ENCODE results near the gene PLP1. TPM values are rescaled to one million over a fixed set of nuclear protein-coding genes. Genes with fewer than 3 reads are reported as not detected.
"Not testable (repeated sequence)": the region's sequence is repeated elsewhere in the genome, so short reads cannot be mapped to it uniquely, and the experiment has no call there.

Gene PLP1
- polyA plus RNA-seq, 1 donor from 2014 or later, result not detected

DNA sequence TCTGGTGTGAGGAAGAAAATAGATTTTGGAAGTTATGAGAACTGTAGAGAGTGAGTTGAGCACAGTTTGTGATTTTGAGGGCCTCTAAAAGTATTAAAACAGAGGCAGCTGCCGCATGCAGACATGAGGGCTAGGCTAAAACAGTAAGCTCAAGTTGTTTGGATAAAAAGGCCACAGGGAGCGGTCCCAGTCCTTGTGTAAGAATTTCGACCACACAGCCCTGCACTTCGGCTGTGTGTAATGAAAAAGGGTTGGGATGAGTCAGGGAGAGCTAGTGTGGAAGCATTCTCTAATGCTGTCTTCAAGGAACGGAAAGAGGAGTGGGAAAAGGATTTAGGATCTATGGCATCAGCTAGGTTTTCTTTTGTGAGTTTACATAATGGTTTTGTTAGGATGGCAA is 13.1 kb upstream of the PLP1 start:
- H3K4me1 Mint-ChIP-seq, H3K27ac Mint-ChIP-seq, H3K27me3 Mint-ChIP-seq: not testable (repeated sequence)

DNA sequence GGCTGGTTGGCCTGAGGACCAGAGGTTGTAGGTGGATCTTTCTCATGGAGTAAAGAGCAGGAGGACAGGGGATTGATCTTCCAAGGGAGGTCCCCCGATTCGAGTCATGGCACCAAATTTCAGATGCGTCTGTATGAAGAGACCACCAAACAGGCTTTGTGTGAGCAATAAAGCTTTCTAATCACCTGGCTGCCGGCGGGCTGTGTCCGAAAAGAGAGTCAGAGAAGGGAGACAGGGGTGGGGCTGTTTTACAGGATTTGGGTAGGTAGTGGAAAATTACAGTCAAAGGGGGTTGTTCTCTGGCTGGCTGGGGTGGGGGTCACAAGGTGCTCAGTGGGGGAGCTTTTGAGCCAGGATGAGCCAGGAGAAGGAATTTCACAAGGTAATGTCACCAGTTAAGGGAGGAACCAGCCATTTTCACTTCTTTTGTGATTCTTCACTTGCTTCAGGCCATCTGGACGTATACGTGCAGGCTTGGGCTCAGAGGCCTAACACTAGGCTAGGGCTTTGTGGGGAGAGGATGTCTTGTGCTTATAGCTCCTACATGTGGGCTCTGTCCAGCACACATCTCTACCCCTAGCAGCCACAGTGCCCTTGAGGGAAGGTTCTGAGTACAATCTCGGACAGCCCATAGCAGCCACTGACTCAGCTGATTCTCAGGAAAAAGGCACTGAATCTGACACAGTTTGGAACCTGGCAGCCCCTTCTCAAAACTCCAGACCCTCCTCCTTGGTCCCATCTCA is 9.7 kb upstream of the PLP1 start:
- H3K9me3 Mint-ChIP-seq, H3K27ac Mint-ChIP-seq, H3K27me3 Mint-ChIP-seq, H3K4me3 Mint-ChIP-seq, H3K4me1 Mint-ChIP-seq, H3K36me3 Mint-ChIP-seq: not testable (repeated sequence)

More for the DNA sequence above, 13.1 kb upstream of the PLP1 start:
- H3K36me3 Mint-ChIP-seq, H3K9me3 Mint-ChIP-seq, H3K4me3 Mint-ChIP-seq: not testable (repeated sequence)

GRCh38 chrX:103773445-103773844 is 3.2 kb upstream of the PLP1 start:
- Mint-ChIP-seq H3K4me1 (no peaks in the 10 kb centered on the region), H3K4me3 (no peak overlapping the region), H3K27me3 (peaks cover 7% of the 10 kb centered on the region), H3K9me3 (no peaks in the 10 kb centered on the region), H3K36me3 (no peaks in the 10 kb centered on the region), H3K27ac (no peak overlapping the region)

DNA sequence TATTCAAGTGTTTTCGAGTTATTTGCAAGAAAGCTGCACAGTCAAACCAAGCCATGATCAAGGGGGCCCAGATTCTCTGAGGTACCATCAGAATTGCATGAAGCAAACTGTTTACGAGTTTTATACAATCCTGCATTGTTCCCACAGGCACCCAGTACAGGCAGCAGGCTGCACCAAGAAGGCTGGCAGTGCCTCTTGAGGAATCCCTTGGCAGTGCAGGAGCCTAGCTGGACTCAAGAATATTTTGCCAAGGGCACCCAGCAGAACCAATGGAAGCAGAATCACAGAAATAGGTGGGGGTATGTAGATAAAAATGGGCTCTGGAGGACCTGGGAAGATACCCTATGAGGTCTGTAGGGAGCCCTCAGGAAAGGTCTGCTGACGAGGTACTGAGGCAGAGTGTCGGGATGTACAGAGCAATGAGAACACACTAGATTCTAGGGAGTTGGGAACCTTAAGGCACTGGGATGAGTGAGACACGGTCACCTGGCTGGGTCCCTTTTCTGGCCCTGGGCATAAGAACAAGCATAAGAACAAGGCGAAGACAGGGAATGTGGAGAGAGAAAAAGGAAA is 2.5 kb upstream of the PLP1 start:
- Mint-ChIP-seq H3K36me3 (no peaks in the 10 kb centered on the region), H3K27ac (no peak overlapping the region), H3K4me3 (no peak overlapping the region), H3K9me3 (no peaks in the 10 kb centered on the region), H3K4me1 (no peaks in the 10 kb centered on the region), H3K27me3 (peaks cover 7% of the 10 kb centered on the region)

DNA sequence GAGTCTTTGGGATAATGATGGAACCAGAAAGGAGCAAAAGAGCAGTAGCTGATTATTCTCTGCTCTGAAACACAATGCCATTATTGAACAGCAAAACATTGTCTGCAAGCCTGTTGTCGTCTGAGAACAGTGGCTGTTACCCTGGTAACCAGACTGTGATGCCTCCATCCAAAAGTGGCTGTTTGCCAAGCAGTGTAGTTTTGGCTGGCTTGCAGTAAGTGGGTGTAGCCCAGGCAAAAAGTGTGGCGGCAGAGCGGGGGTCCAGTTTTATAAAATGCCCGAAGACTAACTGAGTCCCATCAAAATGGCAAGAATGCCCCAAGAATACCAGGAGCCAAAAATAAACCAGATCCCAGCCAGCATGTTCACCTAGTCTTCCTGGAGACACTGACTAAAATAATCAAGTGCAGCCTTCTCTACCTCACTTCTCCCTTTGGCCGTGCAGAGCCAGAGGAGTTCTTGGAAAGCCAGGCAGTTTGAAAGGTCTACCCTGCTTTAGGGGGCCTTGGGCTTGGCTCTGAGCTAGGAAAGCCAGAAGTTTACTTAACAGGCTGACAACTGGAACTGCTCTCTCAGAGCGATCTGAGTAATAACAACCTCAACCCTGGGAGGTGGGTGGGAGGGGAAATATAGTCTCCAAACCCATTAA is 2.6 kb downstream of the PLP1 start:
- Mint-ChIP-seq H3K4me1 (no peaks in the 10 kb centered on the region), H3K4me3 (no peak overlapping the region), H3K36me3 (no peaks in the 10 kb centered on the region), H3K9me3 (no peaks in the 10 kb centered on the region), H3K27ac (no peak overlapping the region), H3K27me3 (peaks cover 7% of the 10 kb centered on the region)

DNA sequence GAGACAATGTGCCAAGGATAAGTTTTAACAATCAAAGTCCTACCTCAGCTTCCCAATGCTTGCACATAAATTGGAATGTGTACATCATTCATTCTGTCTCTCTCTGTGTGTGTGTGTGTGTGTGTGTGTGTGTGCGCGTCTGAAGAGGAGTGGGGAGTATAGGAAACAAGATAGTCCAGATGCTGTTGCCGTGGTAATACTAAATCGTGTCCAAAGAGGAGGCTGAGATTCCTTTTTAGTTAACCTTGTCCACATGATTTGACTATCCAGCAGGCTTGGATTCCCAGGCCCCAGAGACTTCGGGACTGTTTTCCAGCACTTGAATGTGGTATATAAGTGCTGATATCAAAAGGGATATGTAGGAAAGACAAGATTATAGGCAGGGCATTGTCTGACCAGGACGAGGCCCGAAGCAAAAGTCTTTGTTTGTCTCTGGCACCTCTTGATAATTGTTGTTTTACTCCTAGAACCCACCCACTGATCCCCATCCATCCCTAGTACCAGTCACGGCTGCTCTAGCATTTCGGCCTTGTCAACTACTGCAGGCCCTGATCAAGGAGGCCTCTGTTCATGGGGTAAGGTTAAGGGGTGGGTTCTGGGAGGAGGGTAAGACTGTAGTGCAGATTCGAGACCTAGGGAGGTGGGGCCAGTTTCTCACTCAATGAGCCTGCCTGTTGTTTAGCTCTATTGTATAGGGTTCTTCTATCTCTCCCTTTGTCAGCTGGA is 3.9 kb downstream of the PLP1 start:
- H3K9me3 Mint-ChIP-seq, result no peaks in the 10 kb centered on the region
- no peaks in the 10 kb centered on the region for H3K36me3 Mint-ChIP-seq
- H3K27me3 Mint-ChIP-seq, result peaks cover 5% of the 10 kb centered on the region
- H3K4me3 Mint-ChIP-seq, result no peak overlapping the region
- H3K4me1 Mint-ChIP-seq, result no peaks in the 10 kb centered on the region
- no peak overlapping the region for H3K27ac Mint-ChIP-seq

- no peaks in the 10 kb centered on the region for H3K4me1 Mint-ChIP-seq
- peaks cover 5% of the 10 kb centered on the region for H3K27me3 Mint-ChIP-seq
- H3K27ac Mint-ChIP-seq, result no peak overlapping the region
Measured at GRCh38 chrX:103781062-103781402, 4.4 kb downstream of the PLP1 start.

GRCh38 chrX:103781706-103782105 is 5.1 kb downstream of the PLP1 start:
- H3K9me3 Mint-ChIP-seq, result no peaks in the 10 kb centered on the region
- H3K4me3 Mint-ChIP-seq, result no peak overlapping the region
- H3K27me3 Mint-ChIP-seq, result peaks cover 5% of the 10 kb centered on the region
- H3K36me3 Mint-ChIP-seq, result no peaks in the 10 kb centered on the region
- no peaks in the 10 kb centered on the region for H3K4me1 Mint-ChIP-seq
- H3K27ac Mint-ChIP-seq, result no peak overlapping the region

More at GRCh38 chrX:103781062-103781402, 4.4 kb downstream of the PLP1 start:
- H3K9me3 Mint-ChIP-seq, result no peaks in the 10 kb centered on the region
- no peak overlapping the region for H3K4me3 Mint-ChIP-seq
- H3K36me3 Mint-ChIP-seq, result no peaks in the 10 kb centered on the region

- no peaks in the 10 kb centered on the region for H3K36me3 Mint-ChIP-seq
- H3K4me1 Mint-ChIP-seq, result no peaks in the 10 kb centered on the region
- H3K9me3 Mint-ChIP-seq, result no peaks in the 10 kb centered on the region
- H3K27ac Mint-ChIP-seq, result no peak overlapping the region
- H3K4me3 Mint-ChIP-seq, result no peak overlapping the region
- H3K27me3 Mint-ChIP-seq, result peaks cover 5% of the 10 kb centered on the region
Measured at GRCh38 chrX:103782640-103783039, 6.0 kb downstream of the PLP1 start.

DNA sequence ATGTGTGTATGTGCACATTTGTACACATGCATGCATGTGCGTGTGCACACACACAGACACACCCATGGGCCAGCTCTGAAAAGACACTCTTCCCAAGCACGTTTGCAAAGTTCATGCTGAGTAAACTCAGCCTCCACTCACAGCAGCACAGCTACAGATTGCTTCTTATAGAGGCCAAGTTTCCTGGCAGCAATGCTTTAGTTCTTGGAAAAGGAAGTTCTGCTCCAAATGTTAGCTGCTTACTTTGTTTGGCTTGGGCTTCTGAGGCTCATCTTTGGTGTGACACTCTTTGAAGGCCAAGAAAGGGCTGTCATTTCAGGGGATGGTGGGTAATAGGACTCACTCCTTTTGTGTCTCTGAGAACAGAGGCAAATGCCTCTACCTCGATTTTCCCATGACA is 6.6 kb downstream of the PLP1 start:
- Mint-ChIP-seq H3K4me1 (peaks cover 0 to 3% (median 3%) of the 10 kb centered on the region in 3 donors), H3K9me3 (no peaks in the 10 kb centered on the region), H3K36me3 (no peaks in the 10 kb centered on the region), H3K27me3 (peaks cover under 1% of the 10 kb centered on the region), H3K4me3 (no peak overlapping the region), H3K27ac (no peak overlapping the region)

DNA sequence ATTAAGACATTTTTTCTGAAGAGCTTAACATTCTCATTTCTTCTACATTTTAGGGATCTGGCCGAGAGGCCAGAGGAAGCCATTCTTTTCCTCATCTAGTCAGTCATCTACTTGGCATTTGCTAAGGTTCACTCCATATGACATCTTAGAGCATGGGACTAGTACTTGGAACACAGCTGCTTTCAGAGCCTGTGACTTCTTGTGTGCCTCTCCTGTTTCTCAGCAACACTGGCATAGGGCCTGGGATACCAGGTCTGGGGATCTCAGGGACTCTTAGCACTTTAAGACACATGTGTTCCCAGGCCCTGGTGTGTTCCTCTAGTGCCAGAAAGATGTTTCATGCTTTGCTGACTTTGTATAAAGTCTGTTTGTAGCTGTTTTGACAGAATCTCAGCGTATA is 7.3 kb downstream of the PLP1 start:
- no peak overlapping the region for H3K4me3 Mint-ChIP-seq
- H3K27ac Mint-ChIP-seq, result no peak overlapping the region
- no peaks in the 10 kb centered on the region for H3K27me3 Mint-ChIP-seq
- H3K4me1 Mint-ChIP-seq, result peaks cover 3 to 7% (median 6%) of the 10 kb centered on the region in 3 donors
- no peaks in the 10 kb centered on the region for H3K36me3 Mint-ChIP-seq
- H3K9me3 Mint-ChIP-seq, result no peaks in the 10 kb centered on the region

- H3K36me3 Mint-ChIP-seq, result no peaks in the 10 kb centered on the region
- no peaks in the 10 kb centered on the region for H3K9me3 Mint-ChIP-seq
- H3K4me3 Mint-ChIP-seq, result peak overlapping the region in 1 of 4 donors; percentile 3
- peaks cover 6 to 12% (median 11%) of the 10 kb centered on the region in 3 donors for H3K4me1 Mint-ChIP-seq
- H3K27me3 Mint-ChIP-seq, result no peaks in the 10 kb centered on the region
- peak overlapping the region in 1 of 3 donors; percentile 32 for H3K27ac Mint-ChIP-seq
Measured at GRCh38 chrX:103789004-103789403, 12.4 kb downstream of the PLP1 start.

- Mint-ChIP-seq H3K4me1 (peaks cover 6 to 12% (median 11%) of the 10 kb centered on the region in 3 donors), H3K4me3 (no peak overlapping the region), H3K27ac (no peak overlapping the region), H3K9me3 (no peaks in the 10 kb centered on the region), H3K36me3 (no peaks in the 10 kb centered on the region), H3K27me3 (no peaks in the 10 kb centered on the region)
Measured at GRCh38 chrX:103791228-103791627, 14.6 kb downstream of the PLP1 start.

GRCh38 chrX:103791826-103792485 is 15.3 kb downstream of the PLP1 start:
- Mint-ChIP-seq H3K9me3 (no peaks in the 10 kb centered on the region), H3K36me3 (no peaks in the 10 kb centered on the region), H3K27ac (no peak overlapping the region), H3K4me1 (peaks cover 6 to 12% (median 11%) of the 10 kb centered on the region in 3 donors), H3K27me3 (no peaks in the 10 kb centered on the region), H3K4me3 (no peak overlapping the region)

All from IgD-negative memory B cell (primary cell).